ENCODE data around the gene NEURL1.
A peak's percentile ranks its signal among the peaks of the same experiment; 100 is the strongest.
"Not testable (repeated sequence)": the region's sequence is repeated elsewhere in the genome, so short reads cannot be mapped to it uniquely, and the experiment has no call there.

NEURL1 gene

DNA sequence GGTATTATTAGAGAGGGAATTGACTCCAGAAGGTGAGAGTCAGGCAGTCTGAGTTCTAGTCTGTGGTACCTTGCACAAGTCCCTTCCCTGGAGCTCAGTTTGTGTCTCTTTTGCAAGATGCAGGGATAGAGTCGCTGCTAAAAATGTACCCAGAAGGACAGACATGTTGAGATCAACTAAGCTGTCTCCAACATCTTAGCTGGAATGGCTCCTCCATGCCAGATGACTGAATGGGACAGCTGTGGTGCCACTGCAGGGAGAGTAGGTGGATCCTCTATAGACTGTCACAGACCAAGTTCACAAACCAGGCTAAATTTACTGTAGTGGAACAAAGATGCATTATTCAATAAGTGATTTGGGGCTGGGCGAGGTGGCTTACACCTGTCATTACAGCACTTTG, 120.1 kb downstream of the NEURL1 start:
- DNase-seq, result no peak

DNA sequence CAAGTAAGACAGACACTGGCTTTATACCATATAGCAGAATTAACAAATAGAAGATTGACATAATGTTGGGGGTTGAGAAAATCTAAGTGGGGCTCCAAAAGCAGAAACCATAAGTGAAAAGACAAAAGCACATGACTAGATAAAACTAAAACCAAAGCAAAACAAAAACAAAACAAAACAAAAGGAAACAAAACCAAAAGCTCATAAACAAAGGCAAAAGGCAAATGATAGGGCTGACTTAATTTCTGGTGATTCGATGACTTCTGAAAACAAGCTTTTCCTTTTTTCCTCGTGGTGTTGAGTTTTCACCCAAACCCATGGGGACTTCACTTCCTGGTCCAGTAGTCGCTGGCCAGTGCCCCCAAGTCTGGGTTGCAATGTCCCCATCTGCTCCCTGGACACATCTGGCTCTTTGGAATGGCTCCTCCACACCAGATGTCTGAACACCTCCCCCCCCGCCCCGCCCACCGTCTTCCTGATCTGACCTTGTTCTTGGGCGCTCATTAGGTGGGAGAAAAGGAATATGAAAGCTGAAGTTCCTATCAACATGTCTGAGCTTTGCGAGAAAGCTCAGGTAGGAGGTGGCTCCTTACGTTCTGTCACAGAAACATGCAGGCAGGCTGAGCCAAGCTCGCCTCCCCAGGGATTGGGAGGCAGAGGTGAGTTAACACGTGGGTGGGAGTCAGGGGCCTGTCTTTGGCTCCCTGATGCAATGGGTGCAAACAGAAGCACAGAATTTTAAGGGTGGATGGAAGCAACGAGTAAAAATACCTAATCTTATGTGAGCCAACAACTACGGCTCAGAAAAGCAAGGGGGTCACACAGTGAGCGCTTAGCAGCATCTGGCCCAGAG, 121.0 kb downstream of the NEURL1 start:
- DNase-seq, result no peak

DNA sequence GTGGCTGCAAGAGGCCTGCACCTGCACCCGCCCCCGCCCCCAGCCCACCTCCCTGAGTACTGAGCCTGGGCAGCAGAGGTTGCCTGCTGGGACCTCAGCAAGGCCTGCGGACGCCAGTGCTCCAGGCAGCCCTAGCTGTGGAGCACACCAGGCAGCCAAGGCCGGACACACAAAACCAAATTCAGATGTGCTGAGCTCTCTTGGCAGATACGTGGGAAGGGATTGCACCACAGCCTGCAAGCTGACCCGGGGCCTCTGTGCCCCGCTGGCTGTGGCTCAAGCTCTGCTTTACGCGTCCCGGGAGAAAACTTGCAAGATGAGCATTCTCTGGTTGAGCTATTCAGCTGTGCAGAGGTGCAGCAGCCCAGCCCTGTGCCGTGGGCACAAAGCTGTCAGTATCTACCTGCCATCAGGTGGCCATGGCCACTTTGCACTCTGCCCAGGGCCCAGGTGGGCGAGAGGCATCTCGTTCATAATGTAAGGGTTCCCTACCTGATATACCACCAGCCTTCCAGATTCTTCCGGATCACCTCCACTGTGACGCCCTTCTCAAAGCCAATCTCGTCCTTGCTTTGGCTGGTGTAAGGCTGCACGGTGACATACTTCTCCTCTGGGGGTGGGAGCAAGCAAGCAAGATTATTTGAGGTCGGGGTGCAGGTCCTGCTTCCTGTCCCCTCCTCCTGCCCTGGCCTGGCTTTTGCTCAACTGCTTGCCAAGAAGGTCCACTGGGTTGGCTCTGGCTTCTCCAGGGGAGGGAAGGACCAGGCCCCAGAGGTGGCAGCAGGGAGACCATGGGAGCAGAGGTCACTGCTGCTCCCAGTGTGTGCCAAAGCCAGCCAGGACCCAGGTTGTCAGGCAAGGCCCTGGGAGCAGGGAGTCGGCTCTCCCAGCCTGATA, 123.4 kb downstream of the NEURL1 start:
- DNase-seq, result peak; percentile 51

GRCh38 chr10:103617602-103618385, 124.3 kb downstream of the NEURL1 start:
- DNase-seq, result no peak

DNA sequence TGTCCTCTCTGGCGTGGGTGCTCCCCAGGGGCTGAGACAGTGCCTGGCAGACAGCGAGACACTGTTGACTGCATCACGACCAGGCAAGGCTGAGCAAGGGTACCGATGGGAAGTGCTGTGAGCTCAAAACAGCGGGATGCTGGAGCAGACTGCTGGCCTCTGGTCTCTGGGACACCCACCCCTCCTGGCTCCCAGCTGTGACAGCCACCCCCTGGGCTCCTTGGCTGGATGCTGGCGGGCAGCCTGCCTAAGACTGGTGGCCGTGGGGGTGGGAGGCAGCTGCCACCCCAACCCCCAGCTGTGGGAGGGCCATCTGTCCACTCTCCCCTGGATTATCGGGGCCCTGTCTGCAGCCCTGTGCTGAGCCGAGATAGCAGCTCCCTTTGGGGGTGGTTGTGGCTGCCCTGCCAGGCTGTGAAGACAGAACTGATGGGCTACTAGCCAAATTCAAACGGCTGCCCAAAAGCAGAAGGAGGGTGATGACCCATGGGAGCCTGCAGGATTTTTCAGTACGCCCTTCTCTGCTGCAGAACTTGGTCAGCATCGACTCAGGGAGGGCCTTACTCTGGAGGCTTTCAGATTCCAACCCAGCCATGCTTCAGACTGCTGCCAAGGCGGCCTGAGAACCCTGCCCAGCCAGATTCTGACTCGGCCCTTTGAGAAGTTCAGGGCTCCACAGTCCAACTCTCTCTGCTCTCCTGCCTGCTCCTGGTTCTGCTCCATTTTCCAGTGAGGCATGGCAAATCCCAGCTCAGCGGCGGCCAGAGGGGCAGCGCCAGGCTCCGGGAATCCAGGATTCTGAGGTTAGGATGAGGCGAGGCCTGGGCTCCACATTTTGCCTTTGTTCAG, 125.3 kb downstream of the NEURL1 start:
- peak; percentile 98 for DNase-seq

DNA sequence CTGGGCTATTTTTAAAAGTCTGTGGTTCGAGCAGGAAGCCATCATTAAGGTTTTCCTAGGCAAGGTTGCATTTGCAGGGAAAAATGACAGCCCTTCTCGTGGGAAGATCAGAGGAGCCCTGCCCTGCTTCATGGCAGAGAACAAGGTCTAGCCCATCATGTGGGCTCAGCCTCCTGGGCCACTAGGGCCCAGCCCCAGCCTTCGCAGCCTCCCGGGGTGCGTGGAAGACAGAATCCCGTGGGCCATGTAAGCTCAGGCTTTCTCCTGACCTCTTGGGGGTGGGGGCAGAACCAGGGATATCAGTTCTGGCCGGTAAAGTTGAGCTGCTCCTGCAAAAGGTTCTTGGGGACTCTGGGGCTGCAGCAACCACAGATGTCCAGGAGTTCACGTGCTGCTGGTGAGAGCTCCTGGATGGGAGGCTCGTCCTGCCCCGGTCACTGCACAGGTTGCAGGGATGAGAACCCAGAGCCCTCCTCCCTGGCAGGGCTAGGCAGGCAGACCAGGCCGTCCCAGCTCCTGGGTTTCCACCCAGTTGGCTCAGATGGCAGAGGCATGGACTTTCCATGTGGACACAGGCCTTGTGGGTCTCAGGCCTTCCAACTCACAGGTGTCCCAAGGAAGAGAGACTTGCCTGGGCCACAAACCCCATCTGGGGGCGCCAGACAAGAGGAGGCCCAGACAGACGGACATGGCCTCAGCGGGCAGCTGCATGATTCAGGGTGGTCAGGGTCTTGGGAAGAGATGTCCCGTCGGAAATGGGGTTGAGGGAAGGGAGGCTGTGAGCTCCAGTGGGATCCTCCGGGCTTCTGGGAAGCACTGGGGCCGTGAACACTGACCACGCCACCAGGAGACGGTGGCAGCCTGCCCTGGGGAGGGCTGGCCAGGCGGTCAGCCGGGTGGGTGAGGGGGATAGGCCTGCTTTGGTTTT, 126.2 kb downstream of the NEURL1 start:
- no peak for DNase-seq

DNA sequence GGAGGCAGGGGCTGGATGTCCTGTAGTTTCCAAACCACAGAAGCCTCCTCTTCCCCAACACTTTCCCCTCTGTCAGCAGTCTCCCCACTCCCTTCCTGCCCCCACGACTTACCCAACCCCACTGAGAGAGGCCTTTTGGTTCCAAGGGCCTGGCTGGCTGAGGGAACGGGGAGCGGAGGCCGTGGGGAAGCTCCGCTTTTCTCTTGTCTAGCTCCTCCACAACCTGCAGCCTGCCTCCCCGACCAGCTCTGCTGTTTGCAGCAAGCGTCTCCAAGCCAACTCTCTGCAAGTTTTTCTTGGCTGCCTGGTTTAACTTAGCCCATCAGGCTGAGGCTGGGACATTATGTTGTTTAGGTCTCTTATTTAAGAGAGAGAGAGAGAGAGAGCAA, 126.8 kb downstream of the NEURL1 start:
- peak; percentile 30 for DNase-seq

GRCh38 chr10:103620891-103621782, 127.6 kb downstream of the NEURL1 start:
- no peak for DNase-seq

DNA sequence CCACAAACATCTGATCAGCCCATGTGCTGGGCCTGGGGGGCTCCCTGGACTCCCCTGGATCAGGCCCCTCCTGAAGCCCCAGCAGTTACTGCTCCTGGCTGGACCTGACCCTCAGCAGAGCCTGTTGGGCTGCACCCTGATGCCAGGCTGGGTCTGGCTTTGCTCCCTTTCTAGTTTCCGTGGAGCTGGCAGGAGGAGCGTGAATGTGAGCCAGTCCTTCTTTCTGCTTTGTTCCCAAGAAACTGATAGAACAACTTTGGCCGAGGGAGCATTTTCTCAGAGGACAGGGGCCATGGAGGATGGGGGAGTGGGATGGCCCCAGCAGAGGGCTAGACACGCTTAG, 128.2 kb downstream of the NEURL1 start:
- no peak for DNase-seq

DNA sequence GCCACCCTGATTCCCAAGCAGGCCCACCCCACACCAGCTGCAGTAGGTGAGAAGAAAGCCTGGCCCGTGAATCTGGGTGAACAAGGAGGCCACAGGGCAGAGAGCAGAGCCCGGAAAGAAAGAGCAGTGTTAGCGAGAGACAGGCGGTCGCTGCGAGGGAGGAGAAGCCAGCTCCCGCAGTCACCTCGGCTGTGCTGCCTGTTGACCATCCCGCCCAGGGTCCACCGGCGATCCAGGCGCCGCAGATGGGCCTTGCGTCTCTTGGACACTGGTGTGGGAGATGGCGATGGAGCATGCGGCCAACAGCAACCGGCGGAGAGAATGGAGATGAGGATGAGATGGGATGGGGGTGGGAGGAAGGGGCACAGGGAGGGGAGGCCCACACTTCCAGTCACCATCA, 128.8 kb downstream of the NEURL1 start:
- DNase-seq, result no peak

GRCh38 chr10:103622935-103623574, 129.6 kb downstream of the NEURL1 start:
- DNase-seq, result no peak

GRCh38 chr10:103626178-103626577, 132.7 kb downstream of the NEURL1 start:
- no peak for DNase-seq

DNA sequence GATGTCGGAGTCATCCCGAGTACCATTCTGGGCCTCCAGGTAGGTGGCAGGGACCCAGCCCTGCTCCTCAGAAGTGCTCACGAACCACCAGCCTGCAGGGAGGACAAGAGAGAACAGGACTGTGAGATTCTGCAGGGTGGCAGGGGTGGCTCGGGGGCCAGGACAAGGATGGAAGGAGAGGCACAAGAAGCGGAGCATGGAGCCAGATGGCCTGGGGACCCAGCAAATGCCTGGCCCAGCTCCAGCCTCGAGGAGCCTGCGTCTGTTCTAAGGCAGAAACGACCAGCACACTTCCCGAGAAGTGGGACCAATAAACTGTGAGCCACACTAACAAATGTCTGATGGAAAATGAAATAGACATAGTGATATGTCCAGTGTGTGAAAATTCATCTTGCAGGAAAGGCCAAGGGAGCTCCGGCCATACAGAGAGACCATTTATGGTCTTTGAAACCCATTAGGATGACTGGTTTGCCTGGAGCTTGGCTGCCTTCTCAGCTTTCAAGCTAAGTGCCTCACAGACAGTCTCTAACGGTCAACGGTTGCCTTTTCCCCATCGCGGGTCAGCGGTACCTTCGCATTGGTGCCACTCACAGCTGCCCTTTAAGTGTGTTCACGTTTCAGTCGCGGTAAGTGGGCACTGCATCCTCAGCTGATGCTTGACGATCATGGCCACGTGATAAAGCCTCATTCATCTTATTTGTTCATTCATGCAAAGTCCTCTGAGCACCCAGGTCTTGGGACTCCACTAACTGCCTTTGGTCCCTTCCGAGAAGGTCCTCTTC, 133.8 kb downstream of the NEURL1 start:
- DNase-seq, result no peak

GRCh38 chr10:103627893-103628292, 134.4 kb downstream of the NEURL1 start:
- no peak for DNase-seq

DNA sequence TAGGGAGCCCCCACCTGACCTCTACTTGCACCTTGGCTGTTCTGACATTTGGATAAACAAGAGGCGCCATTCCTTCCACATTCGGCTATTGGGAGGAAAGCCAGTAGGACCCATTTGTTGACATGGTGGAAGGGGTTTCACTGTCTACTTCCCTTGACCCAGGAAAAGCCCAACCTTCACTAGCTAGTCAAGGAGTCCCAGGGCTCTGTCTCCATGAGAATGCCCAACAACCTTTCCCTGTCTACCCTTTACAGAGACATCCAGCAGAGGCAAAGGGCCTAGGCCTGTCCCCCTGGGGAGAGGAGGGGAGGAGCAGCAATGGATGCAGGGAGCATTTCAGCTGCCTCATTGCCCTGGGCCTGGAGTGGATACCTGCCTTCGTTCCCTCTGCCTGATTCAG, 136.1 kb downstream of the NEURL1 start:
- DNase-seq, result no peak

DNA sequence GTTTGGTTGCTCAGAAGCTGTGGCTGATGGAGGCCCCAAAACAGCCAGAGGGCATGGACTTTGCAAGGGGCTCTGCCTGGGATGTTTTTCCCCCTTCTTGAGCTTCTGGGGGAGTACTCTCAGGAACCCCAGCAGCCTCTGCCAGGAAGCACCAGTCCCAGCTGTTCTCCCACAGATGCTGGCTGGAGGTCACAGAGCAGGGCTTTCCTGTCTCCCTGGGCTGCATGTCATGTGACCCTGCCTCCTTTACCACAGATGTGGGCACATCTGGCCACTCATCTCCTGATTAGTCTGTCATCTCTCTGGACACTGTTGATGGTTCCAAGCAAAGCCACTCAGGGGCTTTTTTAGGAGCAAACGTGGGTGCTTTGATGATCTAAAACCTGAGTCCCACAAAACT, 136.7 kb downstream of the NEURL1 start:
- DNase-seq, result peak; percentile 30

- no peak for DNase-seq
Observed at GRCh38 chr10:103632247-103632642, 138.7 kb downstream of the NEURL1 start.

GRCh38 chr10:103632871-103633270, 139.4 kb downstream of the NEURL1 start:
- not testable (repeated sequence) for DNase-seq

DNA sequence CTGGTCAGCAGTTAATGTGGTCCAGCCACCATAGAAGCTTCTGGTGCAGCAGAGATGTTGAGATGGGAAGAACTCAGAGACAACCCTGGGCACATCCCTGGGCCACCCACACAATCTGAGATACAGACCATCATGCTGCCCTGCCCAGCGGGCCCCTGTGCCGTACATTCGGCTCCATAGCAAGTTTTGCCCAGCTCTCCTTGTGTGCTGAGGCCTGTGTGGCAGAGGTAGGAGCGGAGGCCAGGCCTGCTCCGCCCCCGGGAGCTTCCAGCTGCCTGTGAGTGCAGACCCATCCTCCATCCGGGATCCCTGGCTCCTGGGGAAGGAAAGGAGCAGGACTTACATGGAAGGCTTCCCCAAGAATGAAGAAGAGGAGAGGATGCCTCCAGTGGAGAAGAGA, 140.3 kb downstream of the NEURL1 start:
- DNase-seq, result no peak

Measured in hematopoietic multipotent progenitor cell treated with erythropoietin and hydrocortisone succinate and interleukin-3 and kit ligand, for 4 days (in vitro differentiated cells).